ENCODE data around the gene TAF4.

TAF4 gene

GRCh38 chr20:62048821-62049291 lies 16.8 kb downstream of the TAF4 start:
- no peak for TF ChIP-seq EZH2 (optimal IDR thresholded peaks at IDR 0.05; ENCODE audit: low read depth, low read length)
- no peak for TF ChIP-seq CTCF (IDR thresholded peaks at IDR 0.05; ENCODE audit: low read length)
- TF ChIP-seq EZH2phosphoT487 (IDR thresholded peaks at IDR 0.05; ENCODE audit: low read length), result no peak
- H2AFZ ChIP-seq (ENCODE audit: low read length), result no peak overlapping the region
- H3F3A ChIP-seq (ENCODE audit: insufficient read depth, low read length), result no peaks in the 10 kb centered on the region
- no peaks in the 10 kb centered on the region for H3K4me1 ChIP-seq (ENCODE audit: low read length)
- no peak overlapping the region for H3K27ac ChIP-seq (ENCODE audit: low read length)
- peaks cover 98% of the 10 kb centered on the region for H3K79me2 ChIP-seq (ENCODE audit: low read length)
- H3K4me3 ChIP-seq (ENCODE audit: low read length), result no peak overlapping the region
- H3K9ac ChIP-seq (ENCODE audit: low read length), result no peak overlapping the region
- H4K20me1 ChIP-seq (ENCODE audit: insufficient read depth, low read length), result no peaks in the 10 kb centered on the region; the same call in 1 of the 2 replicates
- H3K9me3 ChIP-seq (replicated peaks; ENCODE audit: insufficient read depth, low read length), result no peaks in the 10 kb centered on the region
- no peaks in the 10 kb centered on the region for H3K9me2 ChIP-seq (replicated peaks; ENCODE audit: insufficient read depth, low read length)
- DNase-seq, result no peak
- H3K27me3 ChIP-seq (replicated peaks; ENCODE audit: insufficient read depth, low read length), result no peaks in the 10 kb centered on the region
- no peaks in the 10 kb centered on the region for H3K36me3 ChIP-seq (replicated peaks; ENCODE audit: insufficient read depth, low read length)
- no peak overlapping the region for H3K4me2 ChIP-seq (ENCODE audit: low read depth, low read length)

GRCh38 chr20:62048346-62048761 lies 17.3 kb downstream of the TAF4 start:
- Histone ChIP-seq H3K9me2 (replicated peaks; ENCODE audit: insufficient read depth, low read length) (no peaks in the 10 kb centered on the region), H4K20me1 (ENCODE audit: insufficient read depth, low read length) (no peaks in the 10 kb centered on the region; the same call in 1 of the 2 replicates), H3K27ac (ENCODE audit: low read length) (no peak overlapping the region), H3K36me3 (replicated peaks; ENCODE audit: insufficient read depth, low read length) (no peaks in the 10 kb centered on the region), H3K4me1 (ENCODE audit: low read length) (no peaks in the 10 kb centered on the region), H3K27me3 (replicated peaks; ENCODE audit: insufficient read depth, low read length) (no peaks in the 10 kb centered on the region), H3K4me3 (ENCODE audit: low read length) (no peak overlapping the region), H3K79me2 (ENCODE audit: low read length) (peaks cover 98% of the 10 kb centered on the region), H3K9ac (ENCODE audit: low read length) (no peak overlapping the region), H3K4me2 (ENCODE audit: low read depth, low read length) (no peak overlapping the region), H3K9me3 (replicated peaks; ENCODE audit: insufficient read depth, low read length) (no peaks in the 10 kb centered on the region), H3F3A (ENCODE audit: insufficient read depth, low read length) (no peaks in the 10 kb centered on the region), H2AFZ (ENCODE audit: low read length) (no peak overlapping the region)
- no peak for DNase-seq
- TF ChIP-seq CTCF (IDR thresholded peaks at IDR 0.05; ENCODE audit: low read length), result no peak
- TF ChIP-seq EZH2phosphoT487 (IDR thresholded peaks at IDR 0.05; ENCODE audit: low read length), result no peak
- TF ChIP-seq EZH2 (optimal IDR thresholded peaks at IDR 0.05; ENCODE audit: low read depth, low read length), result no peak

GRCh38 chr20:62047666-62048345 lies 17.9 kb downstream of the TAF4 start:
- no peak overlapping the region for H3K27ac ChIP-seq (ENCODE audit: low read length)
- H3K4me1 ChIP-seq (ENCODE audit: low read length), result no peaks in the 10 kb centered on the region
- no peaks in the 10 kb centered on the region for H3K9me2 ChIP-seq (replicated peaks; ENCODE audit: insufficient read depth, low read length)
- no peaks in the 10 kb centered on the region for H3F3A ChIP-seq (ENCODE audit: insufficient read depth, low read length)
- H3K27me3 ChIP-seq (replicated peaks; ENCODE audit: insufficient read depth, low read length), result no peaks in the 10 kb centered on the region
- DNase-seq, result no peak
- peaks cover 98% of the 10 kb centered on the region for H3K79me2 ChIP-seq (ENCODE audit: low read length)
- H3K9ac ChIP-seq (ENCODE audit: low read length), result no peak overlapping the region
- H3K4me3 ChIP-seq (ENCODE audit: low read length), result no peak overlapping the region
- no peaks in the 10 kb centered on the region for H3K9me3 ChIP-seq (replicated peaks; ENCODE audit: insufficient read depth, low read length)
- TF ChIP-seq EZH2 (optimal IDR thresholded peaks at IDR 0.05; ENCODE audit: low read depth, low read length), result no peak
- no peak for TF ChIP-seq CTCF (IDR thresholded peaks at IDR 0.05; ENCODE audit: low read length)
- TF ChIP-seq EZH2phosphoT487 (IDR thresholded peaks at IDR 0.05; ENCODE audit: low read length), result no peak
- no peaks in the 10 kb centered on the region for H3K36me3 ChIP-seq (replicated peaks; ENCODE audit: insufficient read depth, low read length)
- no peak overlapping the region for H3K4me2 ChIP-seq (ENCODE audit: low read depth, low read length)
- no peaks in the 10 kb centered on the region; the same call in 1 of the 2 replicates for H4K20me1 ChIP-seq (ENCODE audit: insufficient read depth, low read length)
- H2AFZ ChIP-seq (ENCODE audit: low read length), result no peak overlapping the region
